ENCODE data around the gene ZFHX3.

ZFHX3 gene

GRCh38 chr16:72783716-72784318 lies 264.1 kb downstream of the ZFHX3 start:
- H3K27ac Mint-ChIP-seq = no peak overlapping the region
- H3K9me3 Mint-ChIP-seq = no peaks in the 10 kb centered on the region
- H3K27me3 Mint-ChIP-seq = peaks cover 0 to 15% of the 10 kb centered on the region in 2 donors
- DNase-seq (no peak), ATAC-seq (replicated peaks) (no peak)
- no peak overlapping the region for H3K4me3 Mint-ChIP-seq
- H3K4me1 Mint-ChIP-seq = peaks cover 12 to 21% of the 10 kb centered on the region in 2 donors
- peaks cover 8 to 16% of the 10 kb centered on the region in 2 donors for H3K36me3 Mint-ChIP-seq

DNA sequence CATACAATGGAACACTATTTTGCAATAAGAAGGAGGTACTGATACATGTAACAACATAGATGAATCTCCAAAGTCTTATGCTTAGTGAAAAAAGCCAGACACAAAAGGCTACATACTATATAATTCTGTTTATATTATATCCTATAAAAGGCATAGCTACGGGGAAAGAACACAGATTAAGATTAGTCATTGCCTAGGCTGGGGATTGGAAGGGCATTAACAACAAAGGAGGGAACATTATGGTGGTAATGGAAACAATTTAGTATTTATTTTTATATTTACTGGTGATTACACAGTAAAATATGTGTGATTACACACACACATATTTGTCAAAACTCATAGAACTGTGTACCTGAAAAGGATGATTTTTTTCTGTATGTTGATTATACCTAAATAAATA lies 278.1 kb downstream of the ZFHX3 start:
- ATAC-seq (replicated peaks) = no peak
- Mint-ChIP-seq H3K27ac (no peak overlapping the region), H3K9me3 (peaks cover 6 to 9% of the 10 kb centered on the region in 2 donors), H3K4me1 (peaks cover 0 to 5% of the 10 kb centered on the region in 2 donors), H3K4me3 (no peak overlapping the region), H3K36me3 (peaks cover 12 to 15% of the 10 kb centered on the region in 2 donors), H3K27me3 (no peaks in the 10 kb centered on the region)
- no peak for DNase-seq

GRCh38 chr16:72768591-72768990 lies 279.3 kb downstream of the ZFHX3 start:
- Mint-ChIP-seq H3K27ac (no peak overlapping the region), H3K36me3 (peaks cover 12 to 15% of the 10 kb centered on the region in 2 donors), H3K4me1 (peaks cover 8 to 15% of the 10 kb centered on the region in 2 donors), H3K9me3 (peaks cover 6 to 9% of the 10 kb centered on the region in 2 donors), H3K27me3 (no peaks in the 10 kb centered on the region), H3K4me3 (no peak overlapping the region)
- ATAC-seq (replicated peaks) (peak in 1 of 2 donors; percentile 23), DNase-seq (no peak)

GRCh38 chr16:72766506-72766905 lies 281.4 kb downstream of the ZFHX3 start:
- no peak for ATAC-seq (replicated peaks)
- Mint-ChIP-seq H3K4me3 (no peak overlapping the region), H3K27me3 (no peaks in the 10 kb centered on the region), H3K4me1 (peaks cover 11 to 15% of the 10 kb centered on the region in 2 donors), H3K9me3 (peaks cover 3 to 4% of the 10 kb centered on the region in 2 donors), H3K27ac (no peak overlapping the region), H3K36me3 (peaks cover 4 to 9% of the 10 kb centered on the region in 2 donors)
- no peak for DNase-seq

- H3K4me1 Mint-ChIP-seq = peaks cover 13 to 15% of the 10 kb centered on the region in 2 donors
- peak; percentile 84 to 86 for ATAC-seq (replicated peaks)
- H3K9me3 Mint-ChIP-seq = peaks cover 0 to 1% of the 10 kb centered on the region in 2 donors
- no peaks in the 10 kb centered on the region for H3K27me3 Mint-ChIP-seq
- no peak overlapping the region for H3K4me3 Mint-ChIP-seq
- peaks cover 4 to 12% of the 10 kb centered on the region in 2 donors for H3K36me3 Mint-ChIP-seq
- no peak overlapping the region for H3K27ac Mint-ChIP-seq
- DNase-seq = peak; percentile 9
These were observed 283.8 kb downstream of the ZFHX3 start for GRCh38 chr16:72764015-72764654.

DNA sequence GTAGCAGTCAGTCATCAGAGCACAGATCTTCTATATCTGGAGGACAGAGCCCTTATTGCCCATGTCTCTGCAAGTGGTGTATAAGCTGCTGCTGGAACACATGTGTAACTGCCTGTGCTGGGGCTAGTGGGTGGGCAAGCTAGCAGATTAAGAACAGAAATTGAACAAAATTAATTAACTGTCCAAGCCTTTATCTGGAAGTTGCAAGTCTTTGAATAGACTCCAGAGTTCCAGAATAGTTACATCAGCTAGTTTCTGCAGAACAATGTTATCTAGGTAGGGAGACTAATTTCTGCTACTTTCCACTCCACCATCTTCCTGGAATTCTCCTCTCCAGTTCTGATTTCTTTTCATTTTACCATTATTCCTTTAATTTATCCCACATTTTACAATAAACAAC lies 287.3 kb downstream of the ZFHX3 start:
- H3K4me3 Mint-ChIP-seq = no peak overlapping the region
- ATAC-seq (replicated peaks) = no peak
- peaks cover 11 to 35% of the 10 kb centered on the region in 2 donors for H3K36me3 Mint-ChIP-seq

GRCh38 chr16:72753881-72754280 lies 294.0 kb downstream of the ZFHX3 start:
- no peaks in the 10 kb centered on the region for H3K27me3 Mint-ChIP-seq
- H3K36me3 Mint-ChIP-seq = peaks cover 13 to 30% of the 10 kb centered on the region in 2 donors
- ATAC-seq (replicated peaks) (no peak), DNase-seq (no peak)
- H3K9me3 Mint-ChIP-seq = peaks cover 9 to 16% of the 10 kb centered on the region in 2 donors
- peaks cover 0 to 7% of the 10 kb centered on the region in 2 donors for H3K4me1 Mint-ChIP-seq
- H3K4me3 Mint-ChIP-seq = no peak overlapping the region
- H3K27ac Mint-ChIP-seq = no peak overlapping the region

More for the DNA sequence above, 287.3 kb downstream of the ZFHX3 start:
- H3K9me3 Mint-ChIP-seq = peaks cover 12 to 16% of the 10 kb centered on the region in 2 donors
- H3K27ac Mint-ChIP-seq = no peak overlapping the region
- no peaks in the 10 kb centered on the region for H3K27me3 Mint-ChIP-seq
- peaks cover 10 to 13% of the 10 kb centered on the region in 2 donors for H3K4me1 Mint-ChIP-seq
- no peak for DNase-seq

DNA sequence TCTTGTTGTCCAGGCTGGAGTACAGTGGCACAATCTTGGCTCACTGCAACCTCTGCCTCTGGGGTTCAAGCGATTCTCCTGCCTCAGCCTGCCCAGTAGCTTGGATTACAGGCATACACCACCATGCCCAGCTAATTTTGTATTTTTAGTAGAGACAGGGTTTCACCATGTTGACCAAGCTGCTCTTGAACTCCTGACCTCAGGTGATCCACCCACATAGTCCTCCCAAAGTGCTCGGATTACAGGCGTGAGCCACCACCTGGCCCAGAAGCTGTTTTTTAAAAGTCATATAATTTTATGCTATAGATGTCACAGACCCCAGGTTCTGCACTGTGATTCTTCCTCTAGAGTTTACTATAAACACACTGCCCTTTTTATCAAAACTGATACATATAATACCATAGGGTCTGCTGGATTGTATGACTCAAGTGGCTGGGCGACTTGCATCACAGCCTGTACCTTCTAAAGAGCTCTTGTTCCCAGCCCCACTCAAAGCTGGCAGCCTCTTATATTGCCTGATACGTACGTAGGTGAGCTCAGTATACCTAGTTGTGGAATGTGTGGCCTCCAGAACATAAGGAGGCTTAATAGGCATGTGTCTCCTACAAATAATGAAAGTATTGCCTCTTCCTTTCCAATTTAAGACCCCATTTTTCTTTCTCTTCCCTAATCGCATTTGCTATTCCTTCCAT lies 295.8 kb downstream of the ZFHX3 start:
- Mint-ChIP-seq H3K27ac (no peak overlapping the region), H3K36me3 (peaks cover 7 to 16% of the 10 kb centered on the region in 2 donors), H3K27me3 (no peaks in the 10 kb centered on the region), H3K4me1 (peaks cover 0 to 13% of the 10 kb centered on the region in 2 donors), H3K4me3 (no peak overlapping the region), H3K9me3 (peaks cover 2 to 4% of the 10 kb centered on the region in 2 donors)
- no peak for DNase-seq
- ATAC-seq (replicated peaks) = no peak

- ATAC-seq (replicated peaks) = no peak
- peaks cover 0 to 13% of the 10 kb centered on the region in 2 donors for H3K4me1 Mint-ChIP-seq
- no peak overlapping the region for H3K27ac Mint-ChIP-seq
- peaks cover under 1 to 2% of the 10 kb centered on the region in 2 donors for H3K9me3 Mint-ChIP-seq
- DNase-seq = no peak
- peaks cover 8% of the 10 kb centered on the region in 2 donors for H3K36me3 Mint-ChIP-seq
- no peaks in the 10 kb centered on the region for H3K27me3 Mint-ChIP-seq
- no peak overlapping the region for H3K4me3 Mint-ChIP-seq
These were observed 296.9 kb downstream of the ZFHX3 start for GRCh38 chr16:72751076-72751475.

DNA sequence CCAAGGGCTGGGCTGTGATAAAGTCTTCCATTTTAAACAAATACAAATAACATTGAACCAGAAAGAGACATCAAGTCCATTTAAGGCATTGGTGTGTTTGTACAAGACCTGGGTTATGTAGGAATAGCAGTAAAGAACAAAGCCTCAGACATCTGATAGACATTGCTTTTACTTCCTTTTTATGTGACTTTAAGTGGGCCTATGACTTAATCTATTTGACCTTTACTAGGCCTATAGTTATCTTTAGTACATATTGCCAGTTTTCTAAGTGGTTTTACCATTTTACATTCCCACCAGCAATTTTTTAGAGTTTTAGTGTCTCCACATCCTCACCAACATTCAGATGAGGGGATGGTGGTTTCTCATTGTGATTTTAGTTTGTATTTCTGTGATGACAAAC lies 298.8 kb downstream of the ZFHX3 start:
- Mint-ChIP-seq H3K36me3 (peaks cover 6 to 7% of the 10 kb centered on the region in 2 donors), H3K27ac (no peak overlapping the region), H3K4me1 (peaks cover 3 to 20% of the 10 kb centered on the region in 2 donors), H3K4me3 (no peak overlapping the region), H3K9me3 (no peaks in the 10 kb centered on the region), H3K27me3 (no peaks in the 10 kb centered on the region)
- ATAC-seq (replicated peaks) = peak; percentile 62 to 85
- DNase-seq = no peak

- ATAC-seq (replicated peaks) = no peak
- H3K27me3 Mint-ChIP-seq = no peaks in the 10 kb centered on the region
These were observed 303.7 kb downstream of the ZFHX3 start for GRCh38 chr16:72744076-72744793.

DNA sequence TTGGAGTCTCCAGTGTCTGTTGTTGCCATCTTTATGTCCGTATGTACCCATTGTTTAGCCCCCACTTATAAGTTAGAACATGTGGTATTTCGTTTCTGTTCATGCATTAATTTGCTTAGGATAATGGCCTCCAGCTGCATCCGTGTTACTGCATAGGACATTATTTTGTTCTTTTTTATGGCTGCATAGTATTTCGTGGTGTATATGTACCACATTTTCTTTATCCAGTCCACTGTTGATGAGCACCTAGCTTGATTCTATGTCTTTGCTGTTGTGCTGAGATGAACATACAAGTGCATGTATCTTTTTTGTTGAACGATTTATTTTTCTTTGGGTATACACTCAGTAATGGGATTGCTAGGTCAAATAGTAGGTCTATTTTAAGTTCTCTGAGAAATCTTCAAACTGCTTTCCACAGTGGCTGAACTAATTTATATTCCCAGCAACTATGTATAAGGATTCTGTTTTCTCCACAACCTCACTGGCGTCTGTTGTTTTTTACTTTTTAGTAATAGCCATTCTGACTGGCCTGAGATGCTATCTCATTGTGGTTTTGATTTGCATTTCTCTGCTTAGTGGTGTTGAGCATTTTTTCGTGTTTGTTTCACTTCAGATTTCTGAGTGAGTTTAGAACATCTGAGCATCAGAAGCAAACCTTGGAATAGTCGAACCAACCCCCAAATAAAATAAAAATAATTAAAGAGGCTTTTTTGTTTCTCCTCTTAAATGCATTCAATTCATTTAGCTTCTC lies 304.7 kb downstream of the ZFHX3 start:
- Mint-ChIP-seq H3K27ac (no peak overlapping the region), H3K4me3 (no peak overlapping the region), H3K9me3 (no peaks in the 10 kb centered on the region), H3K27me3 (no peaks in the 10 kb centered on the region), H3K36me3 (peaks cover 0 to 2% of the 10 kb centered on the region in 2 donors), H3K4me1 (peaks cover 7% of the 10 kb centered on the region in 2 donors)
- peak in 1 of 2 donors; percentile 42 for ATAC-seq (replicated peaks)
- no peak for DNase-seq

More at GRCh38 chr16:72744076-72744793, 303.7 kb downstream of the ZFHX3 start:
- Mint-ChIP-seq H3K9me3 (no peaks in the 10 kb centered on the region), H3K4me1 (peaks cover 7 to 17% of the 10 kb centered on the region in 2 donors), H3K4me3 (no peak overlapping the region), H3K27ac (no peak overlapping the region), H3K36me3 (peaks cover 0 to 2% of the 10 kb centered on the region in 2 donors)
- no peak for DNase-seq

DNA sequence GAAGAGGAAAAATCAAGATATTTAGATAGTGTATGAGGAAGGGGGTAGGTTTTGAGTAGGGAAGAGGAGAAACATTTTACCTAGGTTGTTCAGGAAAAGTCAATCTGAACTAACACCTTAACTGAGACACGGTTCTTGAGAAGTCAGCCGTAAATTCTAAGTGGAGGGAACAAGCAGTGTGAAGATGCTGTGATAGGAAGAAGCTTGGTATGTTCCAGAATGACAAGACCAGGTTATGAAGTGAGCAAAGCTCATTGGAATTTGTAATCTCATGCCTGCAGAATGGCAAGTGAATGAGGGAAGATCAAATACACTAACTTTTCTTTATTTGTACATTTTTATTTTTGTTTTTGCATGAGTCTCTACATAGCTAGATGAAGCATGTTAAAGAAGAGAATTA lies 307.6 kb downstream of the ZFHX3 start:
- Mint-ChIP-seq H3K4me3 (no peak overlapping the region), H3K27me3 (no peaks in the 10 kb centered on the region), H3K36me3 (peaks cover 0 to 5% of the 10 kb centered on the region in 2 donors), H3K9me3 (no peaks in the 10 kb centered on the region), H3K27ac (no peak overlapping the region), H3K4me1 (peaks cover 7 to 9% of the 10 kb centered on the region in 2 donors)
- ATAC-seq (replicated peaks) (no peak), DNase-seq (no peak)
